A673 (cell line): Measurements from ENCODE around the gene HYAL2. TPM values are rescaled to one million over a fixed set of nuclear protein-coding genes. Genes with fewer than 3 reads are reported as not detected.
"Not testable (repeated sequence)": the region's sequence is repeated elsewhere in the genome, so short reads cannot be mapped to it uniquely, and the experiment has no call there.

Experiments used
- BruUV-seq: library from RNA; stranded (reverse); fragments of 400-500 nt; replicated peaks from 2 replicates; lab custom pipeline; 2021; lab: Mats Ljungman, UMichigan
- CTCF ChIA-PET: fragments of 300-600 bp; sonication (Branson Sonifier 250); formaldehyde crosslinking; loops from one replicate; lab custom pipeline; 2022; ENCODE audit warnings: antibody characterized with exemption; lab: Charles Lee
- POLR2A ChIA-PET: fragments of 300-600 bp; sonication (Branson Sonifier 250); formaldehyde crosslinking; loops from one replicate; lab custom pipeline; 2022; ENCODE audit warnings: antibody characterized with exemption; ENCODE audit not compliant: low non-redundant PET; lab: Charles Lee
- DNase-seq: peaks from one replicate; pipeline ENCODE4 v3.0.0-alpha.2; 2015; ENCODE audit warnings: low spot score
- H3K27ac ChIP-seq: fragments of 200-600 bp; sonication (generic); 2 replicates; pipeline ENCODE4 v1.5.1; 2016; ENCODE audit warnings: mixed run types, low read depth, mild to moderate bottlenecking, mixed read lengths, antibody characterized with exemption, low read length; ENCODE audit not compliant: poor library complexity, severe bottlenecking
- H3K27me3 ChIP-seq: fragments of 200-600 bp; sonication (generic); replicated peaks from 2 replicates; pipeline ENCODE4 v1.6.1; 2017; ENCODE audit warnings: mixed run types, low read depth, mild to moderate bottlenecking, mixed read lengths, antibody characterized with exemption, low read length; ENCODE audit not compliant: insufficient read depth, poor library complexity
- H3K36me3 ChIP-seq: fragments of 200-600 bp; sonication (generic); 2 replicates; pipeline ENCODE4 v1.6.1; 2016; ENCODE audit warnings: mixed run types, mild to moderate bottlenecking, mixed read lengths, antibody characterized with exemption, low read length; ENCODE audit not compliant: insufficient read depth, poor library complexity, severe bottlenecking
- H3K4me1 ChIP-seq: fragments of 200-600 bp; sonication (generic); 2 replicates; pipeline ENCODE4 v1.6.1; 2017; ENCODE audit warnings: mixed run types, mild to moderate bottlenecking, mixed read lengths, antibody characterized with exemption, low read length; ENCODE audit not compliant: insufficient read depth, poor library complexity, severe bottlenecking
- H3K4me3 ChIP-seq: fragments of 200-600 bp; sonication (generic); 2 replicates; pipeline ENCODE4 v1.5.1; 2016; ENCODE audit warnings: low read depth, mixed run types, mild to moderate bottlenecking, mixed read lengths, low read length; ENCODE audit not compliant: poor library complexity, severe bottlenecking
- H3K9me3 ChIP-seq: fragments of 200-600 bp; sonication (generic); 2 replicates; pipeline ENCODE4 v1.6.1; 2016; ENCODE audit warnings: mixed run types, low read depth, mild to moderate bottlenecking, mixed read lengths, antibody characterized with exemption, low read length; ENCODE audit not compliant: poor library complexity, severe bottlenecking
- EZH2 ChIP-seq: fragments of 200-600 bp; sonication (generic); IDR thresholded peaks from 2 replicates; pipeline ENCODE4 v1.6.1; 2017; ENCODE audit warnings: borderline replicate concordance, low read depth, mild to moderate bottlenecking, mixed read lengths, antibody characterized with exemption, low read length; ENCODE audit not compliant: poor library complexity, severe bottlenecking
- intact Hi-C: fragments of 100-400 bp; cut with micrococcal nuclease; formaldehyde crosslinking; loops from one replicate; pipeline ENCODE4 v1.10.0; 2022; ENCODE audit not compliant: unreplicated experiment
- total RNA-seq: library from RNA; stranded (reverse); gene quantifications from 2 replicates; pipeline ENCODE4 v1.2.3, GENCODE V29; 2021
- TF ChIP-seq, protein P1 (sequence below): fragments of 300-800, 200-600 bp; sonication (generic); conservative IDR thresholded peaks from 2 replicates; pipeline ENCODE4 v1.5.1; 2017; ENCODE audit warnings: low read depth, mild to moderate bottlenecking, antibody characterized with exemption, low read length, moderate library complexity, mixed read lengths

HYAL2 gene
- total RNA-seq, 1 experiment from 2014 or later, result 18.1 TPM

DNA sequence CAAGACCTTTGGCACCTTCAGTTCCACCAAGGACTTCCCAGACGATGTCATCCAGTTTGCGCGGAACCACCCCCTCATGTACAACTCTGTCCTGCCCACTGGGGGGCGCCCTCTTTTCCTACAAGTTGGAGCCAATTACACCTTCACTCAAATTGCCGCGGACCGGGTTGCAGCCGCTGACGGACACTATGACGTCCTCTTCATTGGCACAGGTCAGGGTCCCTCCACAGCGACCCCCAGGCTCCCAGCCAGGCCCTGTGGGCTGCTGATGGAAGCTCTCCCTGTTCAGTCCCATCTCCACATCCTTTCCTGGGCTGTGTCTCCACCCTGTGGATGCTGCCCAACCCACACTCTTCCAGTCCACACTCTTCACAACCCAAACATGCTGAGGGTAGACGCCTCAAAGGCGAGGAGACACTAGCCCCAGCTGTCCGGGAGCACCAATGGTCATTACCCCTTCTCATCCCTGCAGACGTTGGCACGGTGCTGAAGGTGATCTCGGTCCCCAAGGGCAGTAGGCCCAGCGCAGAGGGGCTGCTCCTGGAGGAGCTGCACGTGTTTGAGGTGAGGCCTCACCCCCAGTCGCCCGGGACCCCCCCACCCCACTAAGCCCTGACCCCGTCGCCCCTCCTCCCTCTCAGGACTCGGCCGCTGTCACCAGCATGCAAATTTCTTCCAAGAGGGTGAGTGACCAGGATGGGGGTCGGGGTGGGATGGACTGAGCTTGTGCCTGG, 48.0 kb downstream of the HYAL2 start:
- Histone ChIP-seq H3K9me3 (no peaks in the 10 kb centered on the region), H3K27me3 (peaks cover 4% of the 10 kb centered on the region), H3K4me3 (no peak overlapping the region), H3K27ac (no peak overlapping the region), H3K36me3 (no peaks in the 10 kb centered on the region), H3K4me1 (no peaks in the 10 kb centered on the region)
- no TSS peak for BruUV-seq
- intact Hi-C loops, result no loop called here
- DNase-seq, result peak; percentile 60
- ChIA-PET CTCF (interaction anchor here (0.6 to 0.7 kb wide), 2 partner anchors 127 to 1319 kb away, joined by 7 to 8 read pairs; no protein-coding TSS in a partner anchor), POLR2A (no interaction called here)
- no peak for TF ChIP-seq EZH2
- TF ChIP-seq, protein P1, sequence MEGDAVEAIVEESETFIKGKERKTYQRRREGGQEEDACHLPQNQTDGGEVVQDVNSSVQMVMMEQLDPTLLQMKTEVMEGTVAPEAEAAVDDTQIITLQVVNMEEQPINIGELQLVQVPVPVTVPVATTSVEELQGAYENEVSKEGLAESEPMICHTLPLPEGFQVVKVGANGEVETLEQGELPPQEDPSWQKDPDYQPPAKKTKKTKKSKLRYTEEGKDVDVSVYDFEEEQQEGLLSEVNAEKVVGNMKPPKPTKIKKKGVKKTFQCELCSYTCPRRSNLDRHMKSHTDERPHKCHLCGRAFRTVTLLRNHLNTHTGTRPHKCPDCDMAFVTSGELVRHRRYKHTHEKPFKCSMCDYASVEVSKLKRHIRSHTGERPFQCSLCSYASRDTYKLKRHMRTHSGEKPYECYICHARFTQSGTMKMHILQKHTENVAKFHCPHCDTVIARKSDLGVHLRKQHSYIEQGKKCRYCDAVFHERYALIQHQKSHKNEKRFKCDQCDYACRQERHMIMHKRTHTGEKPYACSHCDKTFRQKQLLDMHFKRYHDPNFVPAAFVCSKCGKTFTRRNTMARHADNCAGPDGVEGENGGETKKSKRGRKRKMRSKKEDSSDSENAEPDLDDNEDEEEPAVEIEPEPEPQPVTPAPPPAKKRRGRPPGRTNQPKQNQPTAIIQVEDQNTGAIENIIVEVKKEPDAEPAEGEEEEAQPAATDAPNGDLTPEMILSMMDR, result peak; percentile 81

DNA sequence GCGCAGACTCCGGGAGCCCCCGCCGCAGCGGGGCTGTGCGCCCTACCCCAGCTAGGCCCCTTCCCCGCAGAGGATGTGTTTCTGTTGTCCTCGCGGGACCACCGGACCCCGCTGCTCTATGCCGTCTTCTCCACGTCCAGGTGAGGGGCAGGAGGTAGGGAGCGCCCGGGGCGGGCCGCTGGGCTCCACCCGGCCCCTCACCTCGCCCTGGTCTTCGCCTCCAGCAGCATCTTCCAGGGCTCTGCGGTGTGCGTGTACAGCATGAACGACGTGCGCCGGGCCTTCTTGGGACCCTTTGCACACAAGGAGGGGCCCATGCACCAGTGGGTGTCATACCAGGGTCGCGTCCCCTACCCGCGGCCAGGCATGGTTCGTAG, 48.9 kb downstream of the HYAL2 start:
- Histone ChIP-seq H3K9me3 (no peaks in the 10 kb centered on the region), H3K36me3 (no peaks in the 10 kb centered on the region), H3K27me3 (peaks cover 4% of the 10 kb centered on the region), H3K4me3 (no peak overlapping the region), H3K27ac (no peak overlapping the region), H3K4me1 (no peaks in the 10 kb centered on the region)
- CTCF ChIA-PET, result interaction anchor here (0.6 kb wide), 1 partner anchor 340 kb away, joined by 3 read pairs; no protein-coding TSS in a partner anchor
- TF ChIP-seq, protein P1, result no peak
- TF ChIP-seq EZH2, result no peak
- no peak for DNase-seq
- intact Hi-C loops, result loop anchor here (1.0 kb wide), 2 partner anchors 46 to 81 kb away; no protein-coding TSS in a partner anchor
- POLR2A ChIA-PET, result no interaction called here
- no TSS peak for BruUV-seq

DNA sequence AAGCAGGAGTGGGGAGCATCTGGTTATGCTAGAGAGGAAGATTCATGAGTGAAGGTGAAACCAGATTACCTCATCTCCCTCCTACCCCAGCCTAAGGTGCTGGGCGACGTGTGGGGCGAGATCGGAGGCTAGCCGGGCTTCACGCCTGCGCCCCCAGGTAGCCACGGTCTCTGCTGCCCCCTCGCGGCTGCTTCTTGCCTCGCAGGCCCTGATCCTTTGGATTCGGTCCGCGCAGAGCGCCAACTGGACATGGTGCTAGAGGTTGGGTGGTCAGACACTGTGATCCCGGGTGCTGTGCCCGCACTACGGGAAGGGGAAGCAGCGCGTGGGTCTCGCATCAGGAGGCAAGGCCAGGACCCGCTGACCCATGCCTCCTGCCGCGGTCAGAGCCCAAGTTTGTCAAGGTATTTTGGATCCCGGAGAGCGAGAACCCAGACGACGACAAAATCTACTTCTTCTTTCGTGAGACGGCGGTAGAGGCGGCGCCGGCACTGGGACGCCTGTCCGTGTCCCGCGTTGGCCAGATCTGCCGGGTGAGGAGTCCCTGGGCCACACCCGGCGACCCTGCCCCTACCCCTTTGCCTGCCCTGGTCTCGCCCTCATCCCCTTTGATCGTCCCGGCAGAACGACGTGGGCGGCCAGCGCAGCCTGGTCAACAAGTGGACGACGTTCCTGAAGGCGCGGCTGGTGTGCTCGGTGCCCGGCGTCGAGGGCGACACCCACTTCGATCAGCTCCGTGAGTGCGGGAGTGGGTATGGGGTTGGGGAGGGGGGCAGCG, 49.4 kb downstream of the HYAL2 start:
- no TSS peak for BruUV-seq
- no peak overlapping the region for H3K27ac ChIP-seq
- peak; percentile 59 for DNase-seq
- ChIA-PET CTCF (interaction anchor here (0.6 kb wide), 1 partner anchor 341 kb away, joined by 3 read pairs; no protein-coding TSS in a partner anchor), POLR2A (no interaction called here)
- H3K4me1 ChIP-seq, result no peaks in the 10 kb centered on the region
- TF ChIP-seq EZH2, result no peak
- TF ChIP-seq, protein P1, result peak; percentile 82
- H3K9me3 ChIP-seq, result no peaks in the 10 kb centered on the region
- H3K4me3 ChIP-seq, result peak overlapping the region; percentile 25
- no peaks in the 10 kb centered on the region for H3K36me3 ChIP-seq
- intact Hi-C loops, result loop anchor here (1.0 kb wide), 2 partner anchors 46 to 81 kb away; no protein-coding TSS in a partner anchor
- H3K27me3 ChIP-seq, result peaks cover 4% of the 10 kb centered on the region

DNA sequence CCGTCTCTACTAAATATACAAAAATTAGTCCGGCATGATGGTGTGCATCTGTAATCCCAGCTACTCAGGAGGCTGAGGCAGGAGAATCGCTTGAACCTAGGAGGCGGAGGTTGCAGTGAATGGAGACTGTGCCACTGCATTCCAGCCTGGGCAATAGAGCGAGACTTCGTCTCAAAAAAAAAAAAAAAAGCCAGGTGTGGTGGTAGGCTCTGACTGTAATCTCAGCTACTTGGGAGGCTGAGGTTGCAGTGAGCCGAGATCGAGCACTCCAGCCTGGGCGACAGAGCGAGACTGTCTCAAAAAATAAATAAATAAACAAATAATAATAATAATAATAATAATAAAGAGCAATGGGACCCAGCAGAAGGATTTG, 50.0 kb downstream of the HYAL2 start:
- POLR2A ChIA-PET, CTCF ChIA-PET, BruUV-seq: not testable (repeated sequence)

More for the DNA sequence above, 50.0 kb downstream of the HYAL2 start:
- H3K4me3 ChIP-seq, H3K36me3 ChIP-seq, H3K27me3 ChIP-seq, intact Hi-C loops, H3K27ac ChIP-seq, H3K9me3 ChIP-seq, DNase-seq, H3K4me1 ChIP-seq: not testable (repeated sequence)
